Measurements from ENCODE around the gene ADARB2.
"Not testable (repeated sequence)": the region's sequence is repeated elsewhere in the genome, so short reads cannot be mapped to it uniquely, and the experiment has no call there.

Gene ADARB2

DNA sequence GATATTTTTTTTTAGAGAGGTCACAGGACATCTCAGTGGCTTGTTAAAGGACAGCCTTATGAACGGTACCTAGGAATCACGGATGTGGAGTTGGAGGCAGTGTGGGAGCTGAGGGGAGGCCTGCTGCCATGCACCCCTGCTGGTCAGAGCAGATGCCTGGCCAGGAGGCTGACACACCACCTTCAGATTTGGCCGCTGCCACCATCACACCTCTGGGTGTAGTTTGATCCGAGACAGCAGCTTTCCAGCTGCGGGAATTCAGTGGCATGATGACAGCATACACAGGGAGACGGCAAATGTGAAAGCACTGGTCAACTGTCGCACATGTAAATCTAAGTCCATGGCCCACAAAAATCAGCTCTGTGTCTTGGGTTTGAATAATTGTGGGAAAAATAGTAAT is 285.4 kb downstream of the ADARB2 start:
- H3K36me3 Mint-ChIP-seq, result no peaks in the 10 kb centered on the region
- no peak overlapping the region for H3K4me3 Mint-ChIP-seq
- ATAC-seq, result no peak
- H3K4me1 Mint-ChIP-seq, result peaks cover 11% of the 10 kb centered on the region
- no peak overlapping the region for H3K27ac Mint-ChIP-seq
- no peak for DNase-seq (ENCODE audit: low spot score in 2 of 2)
- peaks cover 5% of the 10 kb centered on the region for H3K9me3 Mint-ChIP-seq

DNA sequence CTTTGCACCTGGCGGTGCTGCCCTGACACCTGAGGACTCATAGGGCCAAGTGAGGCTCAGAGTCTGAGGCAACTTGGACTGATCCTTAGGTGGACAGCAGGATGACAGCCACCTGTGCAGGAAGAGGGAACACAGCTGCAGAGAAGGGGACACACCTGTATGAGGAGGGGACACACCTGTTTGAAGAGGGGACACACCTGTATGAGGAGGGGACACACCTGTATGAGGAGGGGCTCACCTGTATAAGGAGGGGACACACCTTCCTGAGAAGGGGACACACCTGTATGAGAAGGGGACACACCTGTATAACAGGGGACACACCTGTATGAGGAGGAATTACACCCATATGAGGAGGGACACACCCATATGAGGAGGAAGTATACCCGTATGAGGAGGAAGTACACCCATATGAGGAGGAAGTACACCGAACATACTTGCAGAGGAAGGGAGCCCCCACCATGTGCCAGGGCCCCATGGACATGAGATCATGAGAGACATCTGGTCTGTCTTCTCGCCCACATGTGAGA is 285.9 kb downstream of the ADARB2 start:
- Mint-ChIP-seq H3K4me1 (peaks cover 11% of the 10 kb centered on the region), H3K9me3 (peaks cover 5% of the 10 kb centered on the region), H3K36me3 (no peaks in the 10 kb centered on the region), H3K4me3 (no peak overlapping the region), H3K27ac (no peak overlapping the region)
- DNase-seq (ENCODE audit: low spot score in 2 of 2) (no peak), ATAC-seq (no peak)

DNA sequence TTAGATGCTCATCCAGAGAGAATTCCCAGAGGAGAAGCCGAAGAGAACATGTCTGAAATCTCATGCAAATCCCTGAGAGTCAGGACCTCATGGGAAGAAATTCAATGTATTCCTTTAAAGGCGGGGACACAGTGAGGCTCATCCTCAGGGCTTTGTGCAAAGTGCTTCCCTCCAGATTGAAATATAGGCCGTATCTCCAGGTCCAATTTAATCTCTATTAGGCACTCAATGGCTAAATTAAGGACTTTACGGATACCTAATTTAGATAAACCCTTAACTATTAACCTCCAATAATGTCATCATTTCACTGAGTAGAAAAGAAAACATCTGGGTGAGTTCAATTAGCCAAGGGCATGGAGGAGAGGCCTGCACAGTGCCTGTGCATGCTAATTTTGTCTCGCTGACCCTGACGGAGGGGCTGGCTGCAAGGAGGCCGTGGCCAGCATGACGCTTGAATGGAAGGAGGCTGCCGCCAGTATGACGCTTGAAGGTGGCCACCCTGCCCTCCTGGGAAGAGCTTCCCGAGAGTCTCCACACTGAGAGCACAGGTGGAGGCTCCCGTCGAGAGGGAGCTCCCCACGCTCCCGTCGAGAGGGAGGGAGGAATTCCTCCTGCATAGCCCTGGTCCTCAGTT is 287.6 kb downstream of the ADARB2 start:
- DNase-seq (ENCODE audit: low spot score in 2 of 2) (no peak), ATAC-seq (no peak)
- Mint-ChIP-seq H3K4me1 (peaks cover 11% of the 10 kb centered on the region), H3K27ac (no peak overlapping the region), H3K9me3 (peaks cover 5% of the 10 kb centered on the region), H3K4me3 (no peak overlapping the region), H3K36me3 (no peaks in the 10 kb centered on the region)

DNA sequence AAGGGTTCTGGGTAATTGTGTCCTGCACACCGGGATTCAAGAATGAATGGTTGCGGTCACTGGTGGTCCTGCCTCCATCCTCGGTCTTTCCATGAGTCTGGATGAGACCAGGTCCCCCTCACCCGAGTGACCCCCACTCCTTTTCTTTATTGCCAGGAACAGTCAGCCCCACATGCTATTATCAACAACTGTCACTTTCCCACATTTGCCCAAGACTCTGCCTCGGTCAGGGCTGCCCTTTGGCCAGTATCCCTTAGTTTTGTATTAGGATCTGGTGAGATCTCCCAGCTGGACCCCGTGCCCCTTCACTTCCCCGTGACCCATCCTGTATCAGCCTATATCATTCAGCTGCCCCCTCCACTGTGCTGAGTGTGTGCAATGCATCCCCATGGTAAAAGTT is 288.3 kb downstream of the ADARB2 start:
- no peaks in the 10 kb centered on the region for H3K36me3 Mint-ChIP-seq
- ATAC-seq (no peak), DNase-seq (ENCODE audit: low spot score in 2 of 2) (no peak)
- H3K4me1 Mint-ChIP-seq, result peaks cover 4% of the 10 kb centered on the region
- H3K9me3 Mint-ChIP-seq, result peaks cover 5% of the 10 kb centered on the region
- H3K27ac Mint-ChIP-seq, result no peak overlapping the region
- no peak overlapping the region for H3K4me3 Mint-ChIP-seq

DNA sequence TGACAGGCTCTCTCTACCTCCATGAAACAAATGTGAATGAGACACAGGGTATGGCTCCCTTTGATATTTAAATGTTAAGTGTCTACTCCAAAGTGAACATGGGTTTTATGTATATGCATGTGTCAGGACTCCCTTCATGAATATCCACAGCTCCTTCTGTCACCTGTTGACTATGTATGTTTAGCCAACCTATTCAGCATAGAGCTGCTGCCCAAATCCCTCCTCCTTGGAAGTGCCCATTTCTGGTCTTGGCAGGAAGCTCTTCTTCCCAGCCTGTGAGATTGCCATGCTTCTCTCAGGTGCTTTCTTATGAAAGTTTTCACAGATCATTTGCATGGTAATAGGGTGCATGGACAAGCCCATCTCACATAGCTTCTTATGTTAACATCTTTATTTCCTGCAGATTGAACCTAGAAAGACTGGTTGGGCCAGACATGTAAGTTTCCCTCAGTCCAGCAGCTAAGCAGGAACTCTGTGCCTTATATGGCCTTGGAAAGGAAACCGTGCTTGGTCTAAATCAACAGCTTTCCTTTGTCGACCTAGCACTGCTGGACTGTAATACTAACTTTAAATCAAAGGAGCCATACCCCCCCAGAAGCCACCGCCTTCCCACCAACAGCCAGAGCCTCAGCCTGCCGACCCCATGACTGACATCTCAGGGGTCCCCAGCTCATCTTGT is 288.9 kb downstream of the ADARB2 start:
- Mint-ChIP-seq H3K36me3 (no peaks in the 10 kb centered on the region), H3K27ac (no peak overlapping the region), H3K9me3 (peaks cover 2% of the 10 kb centered on the region), H3K4me1 (no peaks in the 10 kb centered on the region), H3K4me3 (no peak overlapping the region)
- DNase-seq (ENCODE audit: low spot score in 2 of 2), result no peak
- no peak for ATAC-seq

DNA sequence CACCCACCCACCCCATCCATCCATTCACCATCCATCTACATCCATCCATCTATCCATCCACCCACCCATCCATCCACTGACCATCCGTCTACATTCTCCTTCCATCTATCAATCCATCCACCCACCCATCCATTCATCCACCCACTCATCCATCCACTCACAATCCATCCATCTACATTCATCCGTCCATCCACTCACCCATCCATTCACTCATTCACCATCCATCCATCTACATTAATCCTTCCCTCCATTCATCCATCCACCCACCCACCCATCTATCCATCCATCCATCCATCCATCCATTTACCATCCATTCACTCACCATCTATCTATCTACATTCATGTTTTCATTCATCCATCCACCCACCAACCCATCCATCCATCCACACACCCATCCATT is 292.5 kb downstream of the ADARB2 start:
- no peaks in the 10 kb centered on the region for H3K4me1 Mint-ChIP-seq
- H3K27ac Mint-ChIP-seq, result no peak overlapping the region
- H3K4me3 Mint-ChIP-seq, result no peak overlapping the region
- H3K36me3 Mint-ChIP-seq, result no peaks in the 10 kb centered on the region
- ATAC-seq (no peak), DNase-seq (ENCODE audit: low spot score in 2 of 2) (no peak)
- H3K9me3 Mint-ChIP-seq, result no peaks in the 10 kb centered on the region

DNA sequence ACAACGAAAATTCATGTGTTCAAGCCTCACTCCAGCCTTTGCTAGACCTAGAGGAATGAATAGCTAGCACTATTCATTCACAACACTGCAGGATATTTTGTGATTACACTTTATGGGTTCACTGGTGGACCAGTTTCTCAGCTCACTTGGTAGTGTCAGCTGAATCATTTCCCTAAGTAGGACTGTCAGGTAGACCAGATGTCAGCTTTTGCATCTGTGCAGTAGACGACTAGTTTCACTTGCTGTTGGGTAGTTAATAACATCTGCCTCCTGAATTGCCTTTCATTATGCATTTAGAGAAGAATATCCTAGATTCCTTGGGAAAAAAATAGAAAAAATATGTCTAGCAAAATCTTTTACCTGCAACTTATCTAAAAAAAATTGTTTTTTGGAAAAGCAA is 296.4 kb downstream of the ADARB2 start:
- Mint-ChIP-seq H3K4me3 (no peak overlapping the region), H3K9me3 (no peaks in the 10 kb centered on the region), H3K36me3 (no peaks in the 10 kb centered on the region), H3K4me1 (no peaks in the 10 kb centered on the region), H3K27ac (no peak overlapping the region)
- no peak for DNase-seq (ENCODE audit: low spot score in 2 of 2)
- no peak for ATAC-seq

DNA sequence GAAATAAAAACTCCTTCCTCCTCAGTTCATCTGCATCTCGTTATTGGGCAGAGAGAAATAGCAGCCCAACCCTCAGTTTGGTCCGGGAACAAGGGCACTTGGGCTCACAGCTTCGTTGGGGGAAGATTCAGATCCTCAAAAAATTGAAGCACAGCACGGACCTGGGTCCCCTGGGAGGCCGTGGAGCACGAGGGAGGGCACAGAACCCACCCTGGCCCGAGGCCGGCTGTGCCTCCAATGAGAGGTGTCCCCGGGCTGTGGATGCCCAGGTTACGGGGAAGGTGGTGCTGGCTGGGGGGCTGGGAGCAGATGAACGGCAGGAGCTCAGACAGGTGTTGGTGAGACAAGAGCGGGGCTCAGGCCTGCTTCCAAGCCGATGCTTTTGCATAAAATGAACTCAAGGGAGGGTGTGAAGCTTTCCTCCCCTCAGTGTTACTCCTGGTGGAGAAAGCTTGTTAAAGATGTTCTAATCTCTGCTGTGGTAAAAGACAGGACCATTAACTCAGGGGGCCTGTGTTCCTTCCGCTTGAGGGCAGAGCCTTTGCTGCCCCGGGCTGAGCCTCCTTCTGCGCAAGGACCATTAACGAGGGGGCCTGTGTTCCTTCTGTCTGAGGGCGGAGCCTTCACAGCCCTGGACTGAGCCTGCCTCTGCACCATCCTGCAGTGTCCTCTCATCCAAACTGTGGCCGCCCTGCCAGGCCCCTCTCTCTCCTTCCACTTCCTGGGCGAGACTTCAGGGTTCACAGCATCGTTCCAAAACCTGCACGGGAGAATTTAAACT is 302.2 kb downstream of the ADARB2 start:
- Mint-ChIP-seq H3K4me1 (no peaks in the 10 kb centered on the region), H3K27ac (no peak overlapping the region), H3K36me3 (no peaks in the 10 kb centered on the region), H3K4me3 (no peak overlapping the region), H3K9me3 (peaks cover 9% of the 10 kb centered on the region)
- DNase-seq (ENCODE audit: low spot score in 2 of 2) (no peak), ATAC-seq (peak; percentile 45)

DNA sequence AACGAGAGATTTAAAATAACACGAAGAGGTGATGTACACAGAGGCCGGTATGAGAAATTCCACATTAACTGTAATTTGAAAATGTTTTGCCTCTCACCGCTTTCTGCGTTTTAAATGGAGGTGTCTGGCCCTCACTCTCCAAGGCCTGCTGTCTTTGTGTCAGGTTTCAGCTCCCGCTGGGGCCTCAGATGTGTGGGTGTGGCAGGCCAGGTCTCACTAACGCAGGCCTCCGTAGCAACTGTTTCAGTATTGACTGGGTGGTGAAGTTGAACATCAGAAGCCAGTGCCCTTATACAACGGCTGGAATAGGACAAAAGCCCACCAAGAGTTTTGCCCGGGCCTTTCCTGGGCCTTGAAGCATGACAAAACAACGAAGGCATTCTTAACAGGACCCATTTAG is 303.1 kb downstream of the ADARB2 start:
- Mint-ChIP-seq H3K4me1 (no peaks in the 10 kb centered on the region), H3K36me3 (no peaks in the 10 kb centered on the region), H3K9me3 (peaks cover 14% of the 10 kb centered on the region), H3K4me3 (no peak overlapping the region), H3K27ac (no peak overlapping the region)
- ATAC-seq (no peak), DNase-seq (ENCODE audit: low spot score in 2 of 2) (no peak)

DNA sequence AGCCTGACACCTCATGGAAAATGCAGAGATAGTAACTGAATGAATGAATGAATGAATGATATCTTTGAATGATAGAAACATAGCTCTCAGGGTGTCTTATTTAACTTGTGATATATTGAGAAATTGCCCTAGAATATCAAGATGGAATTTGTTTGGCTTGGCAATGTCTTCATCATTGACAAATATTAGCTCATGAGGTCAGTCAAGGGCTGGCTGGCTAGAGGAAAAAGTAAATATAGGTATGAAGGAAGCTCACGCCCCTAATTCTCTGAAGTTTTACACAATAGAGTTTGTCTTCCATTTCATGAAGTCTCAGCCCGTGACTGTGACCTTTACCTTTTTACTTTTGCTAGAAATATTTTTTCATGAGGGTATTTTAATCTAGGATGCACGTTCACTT is 305.2 kb downstream of the ADARB2 start:
- peaks cover 14% of the 10 kb centered on the region for H3K9me3 Mint-ChIP-seq
- no peaks in the 10 kb centered on the region for H3K4me1 Mint-ChIP-seq

DNA sequence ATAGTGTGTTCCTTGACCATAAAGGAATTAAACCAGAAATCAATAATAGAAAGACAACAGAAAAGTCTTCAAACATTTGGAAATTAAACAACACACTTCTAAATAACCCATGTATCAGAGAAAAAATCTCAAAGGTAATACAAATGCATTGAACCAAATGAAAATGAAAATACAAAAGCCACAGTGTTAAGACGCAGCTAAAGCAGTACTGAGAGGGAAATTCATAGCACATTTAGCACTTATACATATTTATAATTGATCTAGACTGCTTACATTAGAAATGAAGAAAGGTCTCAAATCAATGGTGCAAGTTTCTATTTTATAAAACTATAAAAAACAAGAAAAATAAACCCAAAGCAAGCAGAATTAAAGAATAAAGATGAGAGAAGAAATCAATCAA is 306.1 kb downstream of the ADARB2 start:
- H3K4me3 Mint-ChIP-seq, result no peak overlapping the region

More for the DNA sequence above, 305.2 kb downstream of the ADARB2 start:
- Mint-ChIP-seq H3K27ac (no peak overlapping the region), H3K4me3 (no peak overlapping the region), H3K36me3 (no peaks in the 10 kb centered on the region)
- no peak for DNase-seq (ENCODE audit: low spot score in 2 of 2)
- no peak for ATAC-seq

DNA sequence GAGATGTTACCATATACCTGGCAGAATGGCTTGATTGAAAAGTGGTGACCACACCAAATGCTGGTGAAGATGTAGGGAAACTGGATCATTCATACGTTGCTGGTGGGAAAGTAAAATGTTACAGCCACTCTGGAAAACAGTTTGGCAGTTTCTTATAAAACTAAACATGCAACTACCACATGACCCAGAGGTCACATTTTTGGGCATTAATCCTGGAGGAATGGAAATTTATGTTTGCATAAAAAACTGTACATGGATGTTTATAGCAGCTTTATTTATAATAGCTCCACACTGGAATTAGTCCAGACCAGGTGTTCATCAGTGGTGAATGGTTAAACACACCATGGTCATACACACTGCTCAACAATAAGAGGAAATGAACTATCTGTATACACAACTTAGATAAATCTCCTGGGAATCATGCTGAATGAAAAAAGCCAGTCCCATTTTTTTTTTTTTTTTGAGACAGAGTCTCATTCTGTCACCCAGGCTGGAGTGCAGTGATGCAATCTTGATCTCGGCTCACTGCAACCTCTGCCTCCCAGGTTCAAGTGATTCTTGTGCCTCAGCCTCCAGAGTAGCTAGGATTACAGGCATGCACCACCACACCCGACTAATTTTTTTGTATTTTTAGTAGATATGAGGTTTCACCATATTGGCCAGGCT is 309.7 kb downstream of the ADARB2 start:
- peaks cover 10% of the 10 kb centered on the region for H3K9me3 Mint-ChIP-seq
- ATAC-seq; H3K4me1 Mint-ChIP-seq; H3K27ac Mint-ChIP-seq; DNase-seq (ENCODE audit: low spot score in 2 of 2); H3K36me3 Mint-ChIP-seq; H3K4me3 Mint-ChIP-seq: not testable (repeated sequence)

More for the DNA sequence above, 306.1 kb downstream of the ADARB2 start:
- ATAC-seq (no peak), DNase-seq (ENCODE audit: low spot score in 2 of 2) (no peak)
- H3K36me3 Mint-ChIP-seq, result no peaks in the 10 kb centered on the region
- H3K9me3 Mint-ChIP-seq, result peaks cover 14% of the 10 kb centered on the region
- no peak overlapping the region for H3K27ac Mint-ChIP-seq
- H3K4me1 Mint-ChIP-seq, result no peaks in the 10 kb centered on the region

DNA sequence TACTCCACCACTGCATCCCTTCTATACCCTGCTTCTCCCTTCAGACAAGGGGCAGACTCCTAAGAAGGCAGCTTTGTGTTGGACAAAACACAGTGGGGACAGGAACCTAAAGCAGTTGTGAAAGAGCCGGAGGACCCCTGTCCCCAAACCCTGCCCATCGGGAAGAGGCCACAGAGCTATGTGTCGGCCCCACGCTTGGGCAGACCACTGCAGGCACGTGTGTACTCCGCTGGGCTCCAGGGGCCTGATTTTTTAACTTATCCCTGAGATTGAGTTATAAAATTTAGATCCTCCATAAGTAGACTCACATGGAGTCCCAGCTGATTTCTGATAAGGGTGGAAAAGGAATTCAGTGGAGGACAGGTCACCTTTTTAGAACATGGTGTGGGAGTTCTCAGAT is 310.5 kb downstream of the ADARB2 start:
- Mint-ChIP-seq H3K36me3 (no peaks in the 10 kb centered on the region), H3K27ac (no peak overlapping the region), H3K9me3 (peaks cover 10% of the 10 kb centered on the region), H3K4me3 (no peak overlapping the region), H3K4me1 (no peaks in the 10 kb centered on the region)
- ATAC-seq (peak; percentile 17), DNase-seq (ENCODE audit: low spot score in 2 of 2) (no peak)

DNA sequence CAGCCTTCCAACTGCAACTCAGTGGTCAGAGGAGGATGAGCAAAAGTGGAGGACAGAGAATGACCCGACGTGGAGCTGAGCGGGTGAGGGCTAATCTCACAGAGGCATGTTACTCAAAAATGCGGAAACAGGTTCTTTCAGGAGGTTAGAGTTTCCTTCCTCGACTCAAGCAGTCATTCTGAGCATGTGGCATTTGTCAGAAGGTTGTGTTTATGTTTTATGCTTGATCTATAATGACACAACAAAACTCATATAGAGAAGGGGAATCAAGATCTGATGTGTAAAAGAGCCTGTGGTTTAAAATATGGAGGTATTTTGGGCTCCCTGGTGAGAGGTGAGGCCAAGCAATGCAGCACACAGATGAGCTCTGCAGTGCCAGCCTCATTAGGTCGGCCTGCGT is 311.4 kb downstream of the ADARB2 start:
- DNase-seq (ENCODE audit: low spot score in 2 of 2), result no peak
- Mint-ChIP-seq H3K27ac (no peak overlapping the region), H3K9me3 (peaks cover 7% of the 10 kb centered on the region), H3K4me3 (no peak overlapping the region), H3K4me1 (peaks cover 3% of the 10 kb centered on the region), H3K36me3 (no peaks in the 10 kb centered on the region)
- peak; percentile 61 for ATAC-seq

DNA sequence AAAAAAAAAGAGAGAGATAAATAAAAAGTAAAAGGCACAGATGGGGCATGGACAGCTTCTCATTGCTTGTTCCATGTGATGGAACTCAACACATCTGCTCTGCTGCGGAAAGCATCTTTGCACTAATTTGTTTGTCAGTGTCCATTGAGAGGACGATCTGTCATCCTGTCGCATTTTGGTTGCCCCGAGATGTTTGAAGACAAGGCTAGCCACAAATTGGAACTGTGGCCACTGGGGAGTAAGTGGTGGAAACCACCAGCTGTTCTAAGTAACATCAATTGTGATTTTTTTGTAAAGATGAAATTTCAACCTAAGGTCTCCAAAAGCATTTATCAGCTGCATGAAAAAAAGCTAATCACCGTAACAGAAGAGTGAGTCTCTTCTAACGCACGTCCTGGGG is 312.7 kb downstream of the ADARB2 start:
- Mint-ChIP-seq H3K27ac (no peak overlapping the region), H3K4me1 (peaks cover 11% of the 10 kb centered on the region), H3K9me3 (peaks cover under 1% of the 10 kb centered on the region), H3K4me3 (no peak overlapping the region), H3K36me3 (no peaks in the 10 kb centered on the region)
- no peak for DNase-seq (ENCODE audit: low spot score in 2 of 2)
- no peak for ATAC-seq
